ENCODE measurements around the gene GLIPR2.
"Not testable (repeated sequence)": the region's sequence is repeated elsewhere in the genome, so short reads cannot be mapped to it uniquely, and the experiment has no call there.

Gene GLIPR2, protein sequence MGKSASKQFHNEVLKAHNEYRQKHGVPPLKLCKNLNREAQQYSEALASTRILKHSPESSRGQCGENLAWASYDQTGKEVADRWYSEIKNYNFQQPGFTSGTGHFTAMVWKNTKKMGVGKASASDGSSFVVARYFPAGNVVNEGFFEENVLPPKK

GRCh38 chr9:36136272-36136893 is at the start of gene GLIPR2:
GLIPR2 (plus strand) TSS chr9:36136733; CDS start chr9:36136779, 46 bp downstream.
- no peak for FAIRE-seq

DNA sequence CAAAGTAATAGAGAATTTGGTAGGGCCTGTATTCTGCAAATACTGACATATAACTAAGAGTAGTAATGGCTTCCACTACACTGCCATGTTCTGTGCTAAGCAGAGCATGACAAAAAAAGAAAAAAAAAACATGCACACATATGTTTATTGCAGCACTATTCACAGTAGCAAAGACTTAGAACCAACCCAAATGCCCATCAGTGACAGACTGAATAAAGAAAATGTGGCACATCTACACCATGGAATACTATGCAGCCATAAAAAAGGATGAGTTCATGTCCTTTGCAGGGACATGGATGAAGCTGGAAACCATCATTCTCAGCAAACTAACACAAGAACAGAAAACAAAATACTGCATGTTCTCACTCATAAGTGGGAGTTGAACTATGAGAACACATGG is 49.5 kb upstream of the GLIPR2 start:
- FAIRE-seq: not testable (repeated sequence)

- FAIRE-seq: no peak
Measured at GRCh38 chr9:36088020-36088419, 48.5 kb upstream of the GLIPR2 start.

- no peak for FAIRE-seq
Measured at GRCh38 chr9:36091026-36091953, 45.2 kb upstream of the GLIPR2 start.

- FAIRE-seq: no peak
Measured at GRCh38 chr9:36092014-36092413, 44.5 kb upstream of the GLIPR2 start.

DNA sequence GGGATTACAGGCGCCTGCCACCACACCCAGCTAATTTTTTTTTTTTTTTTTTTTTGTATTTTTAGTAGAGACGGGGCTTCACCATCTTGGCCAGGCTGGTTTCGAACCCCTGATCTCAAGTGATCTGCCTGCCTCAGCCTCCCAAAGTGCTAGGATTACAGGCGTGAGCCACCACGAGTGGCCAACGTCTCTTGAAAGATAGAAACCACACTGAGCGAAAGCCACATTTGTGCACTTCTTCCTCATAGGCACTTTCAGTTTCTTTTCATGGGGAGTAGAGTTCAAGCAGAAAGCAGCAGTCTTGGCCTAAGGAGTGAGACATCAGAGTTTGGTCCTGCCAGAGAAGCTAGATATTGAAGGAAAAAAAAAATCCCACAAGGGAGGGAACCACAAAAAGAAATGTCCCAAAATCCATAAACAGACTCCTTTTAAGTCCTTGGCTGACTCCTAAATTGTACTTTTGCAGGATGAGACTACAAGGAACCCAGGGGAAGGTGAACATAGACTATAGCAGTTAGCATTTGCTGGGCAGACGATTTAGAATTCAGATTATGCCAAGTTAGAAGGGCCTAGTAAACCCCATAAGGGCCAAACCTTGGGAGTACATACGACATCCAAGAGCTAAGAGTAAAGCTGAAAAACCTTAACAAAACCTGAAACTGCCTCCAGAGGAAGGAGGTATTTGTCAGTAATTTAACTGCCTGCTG is 43.9 kb upstream of the GLIPR2 start:
- no peak for FAIRE-seq

DNA sequence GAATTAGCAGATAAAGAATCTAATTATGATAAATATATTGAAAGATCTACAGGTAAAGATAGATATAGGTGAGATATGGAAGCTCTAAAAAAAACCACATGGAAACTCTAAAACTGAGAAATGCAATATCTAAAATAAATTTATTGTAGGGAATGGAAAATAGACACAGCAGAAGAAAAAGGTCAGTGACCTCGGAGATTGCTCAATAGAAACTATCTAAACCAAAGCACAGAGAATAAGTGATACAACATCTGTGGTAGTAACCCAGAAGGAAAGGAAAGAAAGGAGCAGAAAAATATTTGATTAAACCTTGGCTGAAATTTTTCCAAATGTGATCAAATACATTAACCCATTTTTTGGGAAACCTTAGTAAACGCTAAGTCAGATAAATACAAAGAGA is 43.1 kb upstream of the GLIPR2 start:
- no peak for FAIRE-seq

DNA sequence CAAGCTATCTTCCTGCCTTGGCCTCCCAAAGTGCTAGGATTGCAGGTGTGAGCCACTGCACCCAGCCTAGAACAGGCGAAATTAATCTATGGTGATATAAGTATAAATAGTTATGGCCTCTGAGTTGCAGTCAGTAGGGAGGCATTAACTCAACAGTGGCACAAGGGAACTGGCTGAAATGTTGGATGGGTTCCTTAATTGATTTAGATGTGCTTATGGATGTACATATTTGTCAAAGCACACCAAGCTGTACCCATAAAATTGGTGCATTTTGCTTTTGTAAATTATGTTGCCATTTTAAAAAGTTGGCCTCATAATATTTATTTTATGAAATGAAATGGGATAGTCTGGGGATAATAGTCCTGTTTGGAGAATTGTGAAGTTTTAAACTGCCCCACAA is 36.8 kb upstream of the GLIPR2 start:
- FAIRE-seq: no peak

GRCh38 chr9:36100532-36100931 is 36.0 kb upstream of the GLIPR2 start:
- FAIRE-seq: no peak

DNA sequence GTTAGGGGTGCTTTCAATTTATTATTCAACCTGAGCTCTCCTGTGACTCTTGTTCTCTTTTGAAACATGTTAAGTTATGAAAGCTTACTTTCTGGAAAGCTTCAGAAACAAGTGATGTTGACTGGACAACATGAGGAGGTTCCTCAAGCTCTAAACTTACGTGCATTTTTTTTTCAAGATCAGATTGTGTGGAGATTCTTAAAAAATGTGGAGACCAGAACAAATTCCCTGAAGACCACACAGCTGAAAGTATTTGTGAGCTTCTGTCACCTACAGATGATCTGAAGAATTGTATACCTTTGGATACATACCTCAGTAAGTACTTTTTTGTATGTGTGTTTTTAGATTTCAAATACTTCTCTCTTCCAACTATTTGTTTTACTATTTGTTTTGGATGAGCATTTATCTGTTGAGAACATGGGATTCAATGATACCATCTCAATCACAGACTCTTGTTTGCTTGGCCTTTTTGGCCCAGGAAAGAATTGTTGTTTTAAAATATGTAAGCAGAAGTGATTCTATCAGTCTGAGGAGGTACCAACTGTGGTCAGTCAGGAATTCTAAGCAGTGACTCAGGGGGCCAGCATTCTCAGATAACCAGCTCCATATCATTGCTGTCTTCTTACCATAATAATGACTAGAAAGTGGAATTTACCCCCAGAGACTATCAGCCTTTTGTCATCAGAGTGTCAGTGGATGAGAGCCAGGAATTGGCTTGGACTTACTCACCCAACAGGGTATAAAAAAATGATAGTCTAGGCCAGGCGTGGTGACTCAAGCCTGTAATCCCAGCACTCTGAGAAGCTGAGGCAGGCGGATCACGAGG is 34.4 kb upstream of the GLIPR2 start:
- no peak for FAIRE-seq

DNA sequence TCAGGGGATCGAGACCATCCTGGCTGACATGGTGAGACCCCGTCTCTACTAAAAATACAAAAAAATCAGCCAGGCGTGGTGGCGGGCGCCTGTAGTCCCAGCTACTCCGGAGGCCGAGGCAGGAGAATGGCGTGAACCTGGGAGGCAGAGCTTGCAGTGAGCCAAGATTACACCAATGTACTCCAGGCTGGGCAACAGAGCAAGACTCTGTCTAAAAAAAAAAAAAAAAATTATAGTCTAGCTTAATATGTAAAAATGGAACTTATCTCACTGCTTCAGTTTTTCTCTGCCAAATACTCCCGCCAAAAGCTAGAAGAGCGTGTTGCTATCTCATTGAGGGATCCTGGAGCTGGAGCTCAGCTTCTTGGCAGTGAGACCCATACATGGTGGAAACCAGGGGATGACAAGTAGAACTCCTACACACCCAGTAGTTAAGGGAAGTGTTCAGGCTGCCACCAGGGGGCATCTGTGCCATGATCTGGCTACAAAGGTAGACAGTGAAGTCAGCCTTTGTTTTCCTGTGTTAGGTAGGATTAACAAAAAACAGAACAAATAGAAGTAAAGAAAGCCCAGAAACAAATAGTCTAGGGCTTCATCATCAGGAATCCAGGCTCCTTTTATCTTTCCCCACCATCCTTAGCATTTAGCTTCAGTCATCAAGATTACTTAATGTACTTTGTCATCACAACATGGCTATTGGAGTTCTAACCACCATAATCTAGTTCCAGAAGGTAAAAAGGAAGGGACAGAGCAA is 33.6 kb upstream of the GLIPR2 start:
- no peak for FAIRE-seq

GRCh38 chr9:36109071-36109470 is 27.5 kb upstream of the GLIPR2 start:
- no peak for FAIRE-seq

DNA sequence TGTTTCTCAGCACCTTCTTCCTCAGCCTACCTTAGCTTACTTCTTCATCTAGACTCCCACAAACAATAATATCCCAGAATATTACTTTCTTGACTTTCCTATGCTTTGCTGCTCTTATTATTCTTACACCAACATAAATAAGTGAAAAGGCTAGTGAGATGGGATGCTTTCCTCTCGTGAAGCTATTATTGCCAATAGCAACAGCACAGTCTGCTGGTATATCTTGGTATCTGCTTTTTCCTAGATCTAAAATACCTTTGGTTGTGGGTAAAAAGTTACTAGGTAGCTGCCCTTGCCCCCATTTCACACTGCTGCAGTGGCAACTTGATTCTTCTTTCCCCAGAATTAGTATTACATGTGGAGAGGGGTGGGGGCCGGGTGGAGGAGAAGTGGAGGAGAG is 26.1 kb upstream of the GLIPR2 start:
- no peak for FAIRE-seq

- FAIRE-seq: no peak
Measured at GRCh38 chr9:36112516-36112915, 24.0 kb upstream of the GLIPR2 start.

DNA sequence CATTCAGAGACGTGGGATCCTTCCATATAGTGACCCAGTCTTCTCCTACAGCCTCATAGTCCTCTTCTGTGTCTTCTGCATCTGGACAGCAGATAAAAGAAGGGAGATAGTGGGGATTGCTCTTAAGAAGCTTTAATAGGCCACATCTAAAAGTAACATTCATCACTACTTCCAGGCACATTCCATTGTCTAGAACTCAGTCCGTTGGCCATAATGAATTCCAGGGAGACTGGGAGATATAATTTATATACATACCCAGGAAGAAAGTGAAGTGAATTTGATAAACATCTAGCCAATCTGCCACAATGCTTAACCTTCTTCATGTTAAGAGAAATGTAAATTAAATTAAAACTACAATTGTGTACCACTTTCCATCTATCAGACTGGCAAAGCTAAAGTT is 22.5 kb upstream of the GLIPR2 start:
- FAIRE-seq: no peak

DNA sequence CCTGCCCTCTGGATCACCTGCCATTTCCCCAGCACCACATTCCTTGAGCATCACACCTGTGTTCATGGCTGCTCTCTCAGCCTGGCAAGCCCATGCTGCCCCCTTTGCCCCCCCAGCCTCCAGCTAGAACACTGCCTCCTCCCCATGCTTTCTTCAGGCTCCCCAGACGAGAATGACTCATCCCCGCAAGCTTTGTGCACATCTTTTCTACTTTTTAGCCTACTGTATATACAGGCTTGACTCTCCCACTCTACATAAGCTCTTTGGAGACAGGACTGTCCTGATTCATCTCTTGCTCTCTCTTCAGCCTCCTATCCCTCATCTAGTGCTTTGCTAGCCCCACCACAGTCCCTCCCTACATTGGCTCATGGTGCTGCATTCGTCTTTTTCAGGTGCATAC is 19.9 kb upstream of the GLIPR2 start:
- FAIRE-seq: no peak

DNA sequence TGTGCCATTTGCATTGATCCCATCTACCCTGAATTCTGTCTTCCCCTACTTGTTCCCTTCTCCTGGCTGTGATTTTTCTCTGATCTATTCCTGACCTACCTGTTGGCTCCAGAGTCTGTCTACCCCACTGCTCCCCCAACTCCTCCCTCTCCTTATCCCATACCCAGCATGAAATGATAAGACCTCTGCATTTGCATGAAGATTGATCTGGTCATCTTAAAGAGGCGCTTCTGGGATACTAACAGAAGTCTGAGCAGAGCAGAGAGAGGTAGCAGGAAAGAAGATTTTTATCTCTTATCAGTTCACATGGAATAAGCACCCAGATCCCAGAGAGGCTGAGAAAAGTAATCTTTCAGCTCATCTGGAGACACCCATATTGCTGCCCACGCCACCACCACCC is 18.3 kb upstream of the GLIPR2 start:
- FAIRE-seq: no peak

GRCh38 chr9:36118706-36119105 is 17.8 kb upstream of the GLIPR2 start:
- FAIRE-seq: no peak

DNA sequence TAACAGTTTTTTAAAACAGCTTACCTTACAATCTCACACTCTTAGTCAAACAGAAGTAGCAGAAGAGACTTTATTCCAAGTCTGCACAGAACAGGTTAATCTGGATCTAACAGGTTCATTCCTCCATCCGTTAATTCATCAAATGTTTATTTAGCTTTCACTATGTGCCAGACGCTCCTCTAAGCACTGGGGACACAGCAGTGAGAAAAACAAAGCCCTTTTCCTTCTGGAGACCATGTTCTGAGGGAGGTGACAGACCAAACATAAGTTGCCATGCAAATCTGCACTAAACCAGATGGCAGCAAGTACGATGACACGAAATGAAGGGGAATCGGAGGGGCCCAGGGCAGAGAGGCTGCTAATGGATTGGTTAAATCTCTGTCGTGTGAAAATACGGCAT is 17.1 kb upstream of the GLIPR2 start:
- FAIRE-seq: no peak

- no peak for FAIRE-seq
Measured at GRCh38 chr9:36120705-36121104, 15.8 kb upstream of the GLIPR2 start.

GRCh38 chr9:36121971-36122370 is 14.6 kb upstream of the GLIPR2 start:
- no peak for FAIRE-seq

- no peak for FAIRE-seq
Measured at GRCh38 chr9:36123515-36123914, 13.0 kb upstream of the GLIPR2 start.

Measured in A204.1 (cell line).